GM23338 (cell line): ENCODE data around the gene FSD1. TPM values are rescaled to one million over a fixed set of nuclear protein-coding genes. Genes with fewer than 3 reads are reported as not detected.

Source experiments
- ATAC-seq: fragments of 200-7000 bp; cut with Tn5 transposase; 3 replicates; pipeline ENCODE4 v1.9.1; 2020
- DNase-seq: peaks from one replicate; pipeline ENCODE4 v3.0.0-alpha.2; 2015; ENCODE audit warnings: low spot score
- H2AFZ ChIP-seq: fragments of 200-600 bp; sonication (generic); 2 replicates; pipeline ENCODE4 v1.8.0; 2016; ENCODE audit warnings: antibody characterized with exemption, mild to moderate bottlenecking, moderate library complexity
- H3F3A ChIP-seq: fragments of 200-600 bp; sonication (generic); replicated peaks from 2 replicates; pipeline ENCODE4 v1.8.0; 2017; ENCODE audit warnings: antibody characterized with exemption, mixed run types, low read depth
- H3K27ac ChIP-seq: fragments of 200-600 bp; sonication (generic); 2 replicates; pipeline ENCODE4 v1.6.1; 2016; ENCODE audit warnings: low read depth
- H3K27me3 ChIP-seq: fragments of 200-600 bp; sonication (generic); 2 replicates; pipeline ENCODE4 v1.8.0; 2016; ENCODE audit warnings: mild to moderate bottlenecking, mixed run types, moderate library complexity; ENCODE audit not compliant: insufficient read depth
- H3K36me3 ChIP-seq: fragments of 200-600 bp; sonication (generic); 2 replicates; pipeline ENCODE4 v1.8.0; 2016; ENCODE audit warnings: mild to moderate bottlenecking; ENCODE audit not compliant: insufficient read depth
- H3K4me1 ChIP-seq: fragments of 200-600 bp; sonication (generic); 2 replicates; pipeline ENCODE4 v1.8.0; 2016; ENCODE audit warnings: mild to moderate bottlenecking, moderate library complexity; ENCODE audit not compliant: insufficient read depth
- H3K4me2 ChIP-seq: fragments of 200-600 bp; sonication (generic); 2 replicates; pipeline ENCODE4 v1.7.1; 2017; ENCODE audit warnings: mixed run types
- H3K4me3 ChIP-seq: fragments of 200-600 bp; sonication (generic); 2 replicates; pipeline ENCODE4 v1.6.1; 2016; ENCODE audit warnings: mixed run types
- H3K79me2 ChIP-seq: fragments of 200-600 bp; sonication (generic); replicated peaks from 2 replicates; pipeline ENCODE4 v1.8.0; 2017; ENCODE audit warnings: mild to moderate bottlenecking; ENCODE audit not compliant: insufficient read depth
- H3K9me2 ChIP-seq: fragments of 200-600 bp; sonication (generic); 2 replicates; pipeline ENCODE4 v1.8.0; 2017; ENCODE audit not compliant: insufficient read depth
- H4K20me1 ChIP-seq: fragments of 200-600 bp; sonication (generic); replicated peaks from 2 replicates; pipeline ENCODE4 v1.8.0; 2017; ENCODE audit warnings: mild to moderate bottlenecking; ENCODE audit not compliant: insufficient read depth
- H3K27ac Mint-ChIP-seq: 2 replicates; pipeline ENCODE4 v1.8.0; 2020; ENCODE audit warnings: inconsistent platforms, mild to moderate bottlenecking, moderate library complexity, mixed read lengths
- H3K27me3 Mint-ChIP-seq: 3 replicates; pipeline ENCODE4 v1.8.0; 2022; ENCODE audit warnings: low read depth, mild to moderate bottlenecking, moderate library complexity, mixed read lengths, inconsistent platforms; ENCODE audit not compliant: insufficient read depth, poor library complexity
- H3K36me3 Mint-ChIP-seq: 3 replicates; pipeline ENCODE4 v1.8.0; 2021; ENCODE audit warnings: low read depth, mild to moderate bottlenecking, inconsistent platforms, moderate library complexity, mixed read lengths
- H3K4me1 Mint-ChIP-seq: 3 replicates; pipeline ENCODE4 v1.8.0; 2020; ENCODE audit warnings: mild to moderate bottlenecking, inconsistent platforms, mixed read lengths
- H3K4me3 Mint-ChIP-seq: 3 replicates; pipeline ENCODE4 v1.8.0; 2021; ENCODE audit warnings: moderate library complexity, mild to moderate bottlenecking, inconsistent platforms, mixed read lengths
- H3K9me3 Mint-ChIP-seq: 3 replicates; pipeline ENCODE4 v1.8.0; 2020; ENCODE audit warnings: moderate library complexity, mild to moderate bottlenecking, inconsistent platforms, mixed read lengths
- CREB1 ChIP-seq: fragments of 250-450 bp; sonication (Bioruptor Pico); IDR thresholded peaks from 2 replicates; pipeline ENCODE4 v1.5.0; 2020; ENCODE audit warnings: low read depth, mild to moderate bottlenecking, moderate library complexity
- ETS1 ChIP-seq: IDR thresholded peaks from 2 replicates; pipeline ENCODE4 v1.6.1; 2016; ENCODE audit warnings: antibody characterized with exemption
- EZH2 ChIP-seq: fragments of 200-600 bp; sonication (generic); IDR thresholded peaks from one replicate; pipeline ENCODE4 v1.8.0; 2017; ENCODE audit warnings: antibody characterized with exemption, mild to moderate bottlenecking, low read depth; ENCODE audit not compliant: unreplicated experiment
- EZH2phosphoT487 ChIP-seq: fragments of 200-600 bp; sonication (generic); IDR thresholded peaks from one replicate; pipeline ENCODE4 v1.8.1; 2018; ENCODE audit warnings: antibody characterized with exemption; ENCODE audit not compliant: unreplicated experiment
- JUNB ChIP-seq: IDR thresholded peaks from one replicate; pipeline ENCODE4 v1.6.1; 2016; ENCODE audit warnings: antibody characterized with exemption; ENCODE audit not compliant: unreplicated experiment
- NANOG ChIP-seq: IDR thresholded peaks from 2 replicates; pipeline ENCODE4 v1.6.1; 2016; ENCODE audit warnings: antibody characterized with exemption, borderline replicate concordance
- POLR2AphosphoS5 ChIP-seq: IDR thresholded peaks from 2 replicates; pipeline ENCODE4 v1.6.1; 2016; ENCODE audit warnings: antibody characterized with exemption, low read depth
- REST ChIP-seq: IDR thresholded peaks from one replicate; pipeline ENCODE4 v1.6.1; 2018; ENCODE audit warnings: antibody characterized with exemption; ENCODE audit not compliant: unreplicated experiment
- STAT1 ChIP-seq: IDR thresholded peaks from one replicate; pipeline ENCODE4 v1.6.1; 2016; ENCODE audit warnings: antibody characterized with exemption; ENCODE audit not compliant: unreplicated experiment
- ZNF114 ChIP-seq: fragments of 250-450 bp; sonication (Bioruptor Pico); IDR thresholded peaks from 2 replicates; pipeline ENCODE4 v1.5.0; 2020; ENCODE audit warnings: mild to moderate bottlenecking, moderate library complexity
- ZNF331 ChIP-seq: fragments of 250-450 bp; sonication (Bioruptor Pico); IDR thresholded peaks from 2 replicates; pipeline ENCODE4 v1.5.0; 2020; ENCODE audit warnings: low read depth, mild to moderate bottlenecking, moderate library complexity
- ZNF462 ChIP-seq: fragments of 250-450 bp; sonication (Bioruptor Pico); IDR thresholded peaks from 2 replicates; pipeline ENCODE4 v1.5.0; 2020; ENCODE audit warnings: mild to moderate bottlenecking, moderate library complexity
- polyA plus RNA-seq: library from polyadenylated mRNA; unstranded; fragments of >200 nt; fragmentation: Nextera tagmentation; extraction: Ambion mirVana; gene quantifications from 2 replicates; pipeline ENCODE4 v1.2.1, GENCODE V29; 2016
- total RNA-seq: library from RNA; depleted of rRNA; stranded (reverse); fragments of >200 nt; shearing (Covaris generic); gene quantifications from 2 replicates; pipeline ENCODE4 v1.2.3, GENCODE V29; 2014
- TF ChIP-seq, protein P1 (sequence below), 2 experiments: fragments of 200-600 bp in 1 of 2; sonication (generic) in 1 of 2; conservative IDR thresholded peaks; 2 replicates each; pipeline versions ENCODE4 v1.5.1 to v1.6.1; 2016 to 2017; ENCODE audit warnings: antibody characterized with exemption in 2 of 2, low read depth in 2 of 2, mild to moderate bottlenecking in 2 of 2, moderate library complexity in 1 of 2

The FSD1 gene
- total and polyA plus RNA-seq, 2 experiments from 2014 or later, result 50.7 to 82.9 TPM

DNA sequence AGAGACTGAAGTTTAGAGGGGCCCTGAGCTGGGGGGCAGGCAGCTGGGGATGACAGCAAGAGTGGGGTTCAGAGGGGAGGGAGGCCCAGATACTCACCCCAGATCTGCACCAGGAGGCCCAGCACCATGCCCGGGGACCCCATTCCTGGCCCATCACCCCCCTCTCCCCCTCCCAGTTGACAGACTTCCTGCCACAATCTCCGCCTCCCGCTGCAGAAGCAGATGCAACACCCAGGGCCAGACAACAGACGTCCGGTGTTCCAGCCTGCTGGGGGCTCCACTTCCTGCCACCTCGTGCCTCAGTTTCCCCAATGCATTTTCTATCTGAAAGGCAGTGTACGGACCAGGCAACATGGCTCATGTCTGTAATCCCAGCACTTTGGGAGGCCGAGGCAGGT, 2.2 kb upstream of the FSD1 start, which contains the start of gene TMIGD2:
TSS of gene TMIGD2 (minus strand) at position 147 of the 398 bp plus-strand sequence. CDS start at position 143, 4 bp downstream.
- ATAC-seq, result no peak
- no peak within 1 kb of the TSS for H3K27ac Mint-ChIP-seq

More for the DNA sequence above, 2.2 kb upstream of the FSD1 start, which contains the start of gene TMIGD2:
- no peaks in the 10 kb centered on the region for H3K79me2 ChIP-seq
- TF ChIP-seq ETS1 (no peak), EZH2phosphoT487 (no peak), ZNF331 (no peak), CREB1 (no peak), EZH2 (no peak), NANOG (no peak), ZNF462 (no peak), STAT1 (no peak), JUNB (no peak), REST (no peak), ZNF114 (CRISPR knock-in tag) (no peak), POLR2AphosphoS5 (no peak)
- TF ChIP-seq, protein P1, sequence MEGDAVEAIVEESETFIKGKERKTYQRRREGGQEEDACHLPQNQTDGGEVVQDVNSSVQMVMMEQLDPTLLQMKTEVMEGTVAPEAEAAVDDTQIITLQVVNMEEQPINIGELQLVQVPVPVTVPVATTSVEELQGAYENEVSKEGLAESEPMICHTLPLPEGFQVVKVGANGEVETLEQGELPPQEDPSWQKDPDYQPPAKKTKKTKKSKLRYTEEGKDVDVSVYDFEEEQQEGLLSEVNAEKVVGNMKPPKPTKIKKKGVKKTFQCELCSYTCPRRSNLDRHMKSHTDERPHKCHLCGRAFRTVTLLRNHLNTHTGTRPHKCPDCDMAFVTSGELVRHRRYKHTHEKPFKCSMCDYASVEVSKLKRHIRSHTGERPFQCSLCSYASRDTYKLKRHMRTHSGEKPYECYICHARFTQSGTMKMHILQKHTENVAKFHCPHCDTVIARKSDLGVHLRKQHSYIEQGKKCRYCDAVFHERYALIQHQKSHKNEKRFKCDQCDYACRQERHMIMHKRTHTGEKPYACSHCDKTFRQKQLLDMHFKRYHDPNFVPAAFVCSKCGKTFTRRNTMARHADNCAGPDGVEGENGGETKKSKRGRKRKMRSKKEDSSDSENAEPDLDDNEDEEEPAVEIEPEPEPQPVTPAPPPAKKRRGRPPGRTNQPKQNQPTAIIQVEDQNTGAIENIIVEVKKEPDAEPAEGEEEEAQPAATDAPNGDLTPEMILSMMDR (conservative IDR thresholded peaks at IDR 0.05; ENCODE audit: low read depth in 2 of 2), result no peak
- H3F3A ChIP-seq, result 0 out of 2 replicates have a peak, but pooled peaks cover 8% of the 10 kb centered on the region
- Mint-ChIP-seq H3K4me1 (peaks cover 15% of the 10 kb centered on the region), H3K27me3 (peaks cover 8% of the 10 kb centered on the region), H3K36me3 (peaks cover 16% of the 10 kb centered on the region), H3K4me3 (no peak within 1 kb of the TSS; the same call in 2 of the 3 replicates), H3K9me3 (no peaks in the 10 kb centered on the region; the same call in 2 of the 3 replicates)
- H3K4me2 ChIP-seq, result no peak within 1 kb of the TSS
- H3K4me1 ChIP-seq, result no peaks in the 10 kb centered on the region; the same call in 1 of the 2 replicates
- no peaks in the 10 kb centered on the region for H3K36me3 ChIP-seq
- no peak within 1 kb of the TSS for H3K4me3 ChIP-seq
- H3K27ac ChIP-seq, result no peak within 1 kb of the TSS
- no peaks in the 10 kb centered on the region for H4K20me1 ChIP-seq
- DNase-seq, result no peak
- no peaks in the 10 kb centered on the region for H3K9me2 ChIP-seq
- peak within 1 kb of the TSS; percentile 75; the same call in 1 of the 2 replicates for H2AFZ ChIP-seq
- no peaks in the 10 kb centered on the region for H3K27me3 ChIP-seq
